GM19193 (cell line): ENCODE measurements around the gene DSCAM.

Source experiments
- POLR2A ChIP-seq: IDR thresholded peaks from 4 replicates; pipeline ENCODE4 v1.6.1; 2011; ENCODE audit not compliant: insufficient read depth, insufficient read length; ENCODE audit errors: extremely low read depth

The DSCAM gene

DNA sequence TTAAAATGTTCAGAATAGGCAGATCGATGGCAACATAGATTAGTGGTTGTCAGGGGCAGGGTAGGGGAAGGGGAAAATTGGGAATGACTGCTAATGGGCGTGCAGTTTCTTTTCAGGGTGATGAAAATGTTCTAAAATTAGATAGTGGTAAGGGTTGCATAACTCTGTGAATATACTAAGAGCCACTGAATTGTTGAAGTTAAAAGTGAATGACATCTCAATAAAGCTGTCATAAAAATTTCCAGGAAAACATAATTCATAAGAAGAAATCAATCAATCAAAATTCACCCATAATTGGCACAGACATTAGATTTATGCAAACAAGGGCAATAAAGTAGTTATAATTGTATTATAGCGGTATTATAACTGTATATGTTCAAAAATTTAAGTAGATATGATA is 751.5 kb downstream of the DSCAM start:
- TF ChIP-seq POLR2A = no peak

- TF ChIP-seq POLR2A = no peak
Measured at GRCh38 chr21:40080385-40080784, 766.6 kb downstream of the DSCAM start.

DNA sequence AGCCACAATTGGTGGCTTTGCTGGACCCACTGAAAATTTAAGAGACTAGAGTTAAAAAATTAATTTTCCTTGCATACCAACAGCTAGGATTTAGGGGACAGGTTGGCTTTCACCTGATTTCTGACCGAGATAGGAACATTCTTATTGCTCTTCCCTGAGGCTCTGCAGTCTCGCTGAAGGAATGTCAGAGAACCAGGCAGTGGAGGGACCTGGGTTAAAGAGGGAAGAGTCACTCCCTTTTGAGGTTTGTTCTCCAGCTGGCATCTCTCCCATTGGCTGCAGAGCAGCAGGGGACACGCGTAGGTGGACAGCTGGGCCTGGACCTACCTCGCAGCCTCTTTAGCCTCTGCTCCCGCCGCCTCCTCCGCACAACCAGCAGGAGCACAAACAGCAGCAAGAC is 772.2 kb downstream of the DSCAM start:
- TF ChIP-seq POLR2A = no peak

DNA sequence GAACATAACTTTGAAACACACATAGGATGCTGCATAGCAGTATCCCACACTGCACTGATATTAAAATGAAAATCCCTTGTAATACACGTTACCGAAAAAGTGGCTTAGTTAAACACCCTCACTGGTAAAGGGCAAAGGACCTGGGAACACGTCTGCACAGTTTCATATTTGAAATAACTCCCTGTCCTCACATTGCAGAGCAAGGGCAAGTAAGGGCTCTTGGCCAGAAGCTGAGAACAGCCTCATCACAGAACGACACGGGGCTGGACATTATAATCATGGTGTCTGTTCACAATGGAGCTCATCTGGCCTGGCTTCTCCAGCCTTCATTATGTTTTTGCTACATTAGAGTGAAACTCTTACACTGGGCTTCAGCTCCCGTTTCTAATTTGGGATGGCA is 772.8 kb downstream of the DSCAM start:
- no peak for TF ChIP-seq POLR2A

DNA sequence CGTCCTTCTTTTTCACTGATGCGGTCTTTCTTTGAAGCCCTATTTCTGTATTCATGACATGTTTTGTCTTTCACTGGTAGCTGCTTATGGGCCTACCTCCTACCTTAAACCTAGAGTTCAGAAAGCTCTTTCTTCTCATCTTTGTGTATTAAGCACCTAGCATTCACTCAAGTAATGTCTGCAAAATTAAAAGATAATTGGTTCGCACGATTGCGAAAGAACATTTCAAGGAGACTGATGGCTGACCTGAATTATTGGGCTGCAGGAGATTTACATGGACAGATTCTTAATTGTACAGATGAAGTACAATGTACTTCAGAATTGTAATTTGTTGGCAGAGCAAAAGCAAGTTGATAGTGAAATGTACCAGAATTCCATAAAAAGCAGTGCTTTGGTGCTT is 773.3 kb downstream of the DSCAM start:
- no peak for TF ChIP-seq POLR2A

DNA sequence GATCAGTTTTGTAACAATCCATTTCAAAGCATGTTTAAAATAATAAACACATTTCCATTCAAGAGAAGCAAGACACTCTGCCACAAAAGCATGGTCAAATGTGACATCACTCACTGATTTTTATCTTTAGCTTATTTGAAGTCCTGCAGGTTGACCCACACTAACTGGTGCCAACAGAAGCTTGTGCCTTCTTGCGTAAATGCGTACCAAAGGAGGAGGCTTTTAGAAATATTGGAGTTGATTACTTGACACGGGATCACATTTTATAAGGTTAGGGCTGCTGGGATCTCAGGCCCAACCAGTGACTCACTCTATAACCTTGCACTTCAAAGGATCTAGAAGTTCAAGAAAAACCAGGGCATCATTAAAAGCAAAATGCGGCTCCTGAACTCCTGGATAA is 776.1 kb downstream of the DSCAM start:
- TF ChIP-seq POLR2A = no peak

DNA sequence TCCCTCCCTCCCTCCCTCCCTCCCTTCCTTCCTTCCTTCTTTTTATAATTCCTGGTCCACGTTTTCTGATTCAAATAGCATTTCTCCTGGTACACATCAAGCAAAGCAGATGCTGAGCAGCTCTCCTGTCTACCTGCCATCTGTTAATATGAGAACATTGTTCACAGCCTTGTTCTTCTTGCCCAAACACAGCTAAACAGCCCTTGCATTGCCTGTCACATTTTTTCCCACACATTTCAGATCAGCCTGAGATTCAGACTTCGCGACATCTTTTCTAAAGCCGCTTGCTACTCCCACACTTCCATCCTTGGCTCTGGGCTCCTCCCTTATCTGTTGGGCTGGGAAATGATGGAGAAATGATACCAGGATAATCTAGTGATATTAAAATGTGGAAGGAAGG is 779.2 kb downstream of the DSCAM start:
- TF ChIP-seq POLR2A = no peak

GRCh38 chr21:40066221-40066620 is 780.7 kb downstream of the DSCAM start:
- no peak for TF ChIP-seq POLR2A

- no peak for TF ChIP-seq POLR2A
Measured at GRCh38 chr21:40060083-40060677, 786.8 kb downstream of the DSCAM start.

GRCh38 chr21:40057331-40057730 is 789.6 kb downstream of the DSCAM start:
- TF ChIP-seq POLR2A = no peak

DNA sequence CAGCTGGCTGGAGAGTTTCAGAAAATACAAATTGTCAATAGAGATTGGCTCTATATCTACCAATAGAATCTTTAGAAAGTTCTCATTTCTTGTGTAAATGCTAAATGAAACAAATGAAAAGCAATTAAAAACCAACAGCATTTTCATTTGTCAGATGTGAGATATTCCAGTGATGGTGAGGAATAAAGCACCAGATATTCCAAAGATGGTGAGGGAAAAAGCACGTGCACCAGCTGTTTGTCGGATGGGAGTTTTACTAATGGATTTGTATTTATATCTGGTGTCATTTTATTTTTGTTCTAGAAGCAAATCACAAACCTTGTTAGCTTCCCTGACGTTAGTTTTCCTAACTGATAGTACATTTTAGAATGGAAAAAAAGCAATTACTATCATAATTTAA is 790.9 kb downstream of the DSCAM start:
- no peak for TF ChIP-seq POLR2A

DNA sequence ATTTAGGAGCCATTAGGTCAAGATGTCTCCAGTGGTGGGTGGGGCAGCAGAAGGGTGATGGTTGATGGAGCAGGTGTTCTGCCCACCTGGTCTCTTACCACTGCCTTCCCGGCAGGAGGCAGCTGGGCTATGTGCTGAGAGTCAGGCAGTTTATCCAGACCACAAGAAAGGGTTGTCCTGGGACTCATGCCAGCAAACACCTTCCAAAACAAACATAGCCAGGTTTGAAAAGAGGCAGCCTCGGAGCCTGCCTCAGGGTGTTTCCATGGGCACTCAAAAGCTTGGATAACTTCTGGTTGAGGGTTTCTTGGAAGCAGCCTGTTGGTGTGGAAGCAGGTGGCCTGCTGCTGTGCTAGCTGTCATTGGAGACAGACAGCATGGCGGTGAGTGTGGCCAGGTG is 792.6 kb downstream of the DSCAM start:
- no peak for TF ChIP-seq POLR2A

GRCh38 chr21:40053007-40053406 is 794.0 kb downstream of the DSCAM start:
- no peak for TF ChIP-seq POLR2A

GRCh38 chr21:40052276-40052675 is 794.7 kb downstream of the DSCAM start:
- TF ChIP-seq POLR2A = no peak

DNA sequence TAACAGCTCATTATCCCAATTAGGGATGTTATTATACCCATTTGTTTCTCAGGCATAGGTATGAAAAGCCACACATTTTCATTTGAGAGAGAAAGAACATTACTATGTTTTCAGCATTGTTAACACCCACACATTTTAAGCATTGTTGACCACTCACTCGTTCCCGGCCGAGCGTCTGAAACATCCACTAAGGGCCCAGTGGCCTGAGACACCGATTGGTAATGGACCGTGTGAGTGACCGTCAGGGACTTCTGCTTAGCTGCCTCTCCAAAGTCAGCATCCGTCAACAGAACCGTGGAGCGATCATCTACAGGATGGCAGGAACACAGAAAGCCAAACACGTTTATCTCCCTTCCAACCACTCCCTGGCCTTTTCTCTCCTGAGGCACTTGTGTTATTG is 795.2 kb downstream of the DSCAM start:
- no peak for TF ChIP-seq POLR2A

- no peak for TF ChIP-seq POLR2A
Measured at GRCh38 chr21:40049931-40050290, 797.0 kb downstream of the DSCAM start.

DNA sequence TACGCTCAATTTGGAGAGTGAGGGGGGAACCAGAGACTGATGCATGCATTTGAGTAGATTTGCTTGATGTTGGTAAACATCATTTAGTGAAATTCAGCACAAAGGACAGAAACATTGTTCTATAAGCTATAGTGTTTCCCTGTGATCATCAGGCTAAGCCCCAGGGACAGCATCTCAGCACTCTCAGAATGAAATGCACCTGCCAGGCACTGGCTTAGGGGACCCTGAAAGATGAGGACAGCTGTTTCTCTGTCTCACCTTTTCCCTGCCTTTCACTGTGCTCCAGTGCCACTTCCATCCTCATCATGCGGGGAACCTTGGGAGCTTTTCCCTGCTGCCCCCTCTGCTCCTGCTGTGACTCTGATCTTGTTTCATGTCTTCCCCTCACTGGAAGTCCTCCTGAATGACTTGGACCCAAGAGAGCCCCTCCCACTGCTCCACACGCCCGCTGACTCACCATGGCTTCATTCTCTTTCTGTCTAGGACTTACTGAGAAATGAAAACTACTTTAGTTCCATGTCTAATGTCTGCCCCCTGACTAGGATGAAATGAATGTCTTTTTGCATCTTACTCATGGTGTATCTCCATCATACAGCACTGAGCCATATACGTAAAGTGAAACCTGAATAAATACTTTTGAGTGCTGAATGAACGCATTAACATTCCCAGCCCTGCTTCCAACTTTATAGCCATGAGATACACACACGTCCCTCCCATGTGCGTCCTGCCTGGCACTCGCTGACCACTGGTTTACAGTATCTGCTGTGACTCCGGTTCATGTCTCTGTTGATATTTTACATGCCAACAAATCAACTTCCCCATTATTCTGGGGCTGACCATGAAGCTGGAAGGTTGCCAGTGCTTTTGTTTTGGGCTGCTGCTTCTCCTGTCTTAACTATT is 797.7 kb downstream of the DSCAM start:
- TF ChIP-seq POLR2A = no peak

DNA sequence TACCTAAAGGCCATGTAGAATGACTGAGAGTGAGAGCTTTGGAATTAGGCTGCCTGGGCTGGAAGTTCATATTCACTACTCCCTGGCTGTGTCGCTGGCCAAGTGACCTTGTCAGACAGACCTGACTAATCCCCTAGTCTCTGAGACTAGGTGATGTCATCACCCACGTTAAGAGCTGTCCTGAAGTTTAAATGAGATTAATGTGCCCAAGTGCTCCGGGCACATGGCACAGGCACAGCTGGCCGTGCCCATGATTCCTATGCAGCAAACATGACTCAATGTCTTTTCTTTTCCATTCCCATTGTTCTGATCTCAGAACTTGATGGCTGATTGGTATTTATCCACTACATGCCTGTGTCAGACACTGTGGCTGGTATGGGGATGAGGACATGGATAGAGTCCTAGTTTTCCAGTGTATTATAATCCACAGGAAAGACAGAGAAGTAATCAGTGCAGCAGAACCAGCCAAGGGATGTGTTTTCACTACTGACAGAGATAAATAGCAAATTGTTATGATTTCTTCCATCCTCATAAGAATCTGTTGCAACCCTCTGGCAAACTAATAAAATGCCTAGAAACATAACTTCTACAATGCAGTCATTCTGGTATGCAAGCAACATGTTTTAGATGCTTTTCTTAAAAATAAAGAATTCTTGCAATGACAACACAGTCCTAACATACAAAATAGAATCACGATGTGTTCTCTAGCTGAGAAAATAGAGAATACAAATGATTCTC is 798.8 kb downstream of the DSCAM start:
- TF ChIP-seq POLR2A = no peak
